GM12878 (cell line): ENCODE data around the gene SLC37A1. TPM values are rescaled to one million over a fixed set of nuclear protein-coding genes. Genes with fewer than 3 reads are reported as not detected.

Source experiments
- ATAC-seq: fragments of 200-7000 bp; cut with Tn5 transposase; 3 replicates; pipeline ENCODE4 v1.9.1; 2020; ENCODE audit warnings: mild to moderate bottlenecking, moderate library complexity
- BruUV-seq: library from RNA; stranded (reverse); fragments of 400-500 nt; replicated peaks from 2 replicates; lab custom pipeline; 2021; lab: Mats Ljungman, UMichigan
- CTCF ChIA-PET: fragments of 300-600 bp; sonication (Branson Sonifier 250); formaldehyde crosslinking; extraction: SDS; loops from one replicate; lab custom pipeline; 2021; ENCODE audit warnings: inconsistent platforms; lab: Yijun Ruan, JAX
- POLR2A ChIA-PET: fragments of 350-600 bp; formaldehyde crosslinking; extraction: SDS; loops from one replicate; lab custom pipeline; 2021; ENCODE audit warnings: inconsistent platforms; lab: Charles Lee
- RAD21 ChIA-PET: fragments of 300-600 bp; sonication (Branson Sonifier 250); formaldehyde crosslinking; loops from one replicate; lab custom pipeline; 2023; ENCODE audit warnings: antibody characterized with exemption; ENCODE audit not compliant: unreplicated experiment; lab: Charles Lee
- SMC1A ChIA-PET: fragments of 300-600 bp; sonication (Branson Sonifier 250); formaldehyde crosslinking; loops from one replicate; lab custom pipeline; 2023; ENCODE audit not compliant: unreplicated experiment, uncharacterized antibody; lab: Charles Lee
- DNase-seq: peaks from one replicate; pipeline ENCODE4 v3.0.0-alpha.2; 2011; ENCODE audit warnings: low read depth, low spot score
- FAIRE-seq: peaks from 3 replicates; lab custom pipeline; 2011; peaks lifted over from hg19 to GRCh38; lab: Jason Lieb, UNC
- H2AFZ ChIP-seq: 2 replicates; pipeline ENCODE4 v1.6.0; 2011; ENCODE audit warnings: low read depth, low read length, control low read depth; ENCODE audit not compliant: control insufficient read depth
- H3K27ac ChIP-seq: 2 replicates; pipeline ENCODE4 v1.5.1; 2011; ENCODE audit warnings: control low read depth; ENCODE audit not compliant: control insufficient read depth, insufficient read depth
- H3K27me3 ChIP-seq, 2 experiments: replicated peaks in 1 of 2; 2 replicates each; pipeline versions ENCODE4 v1.6.0 to v1.6.1; 2011; ENCODE audit warnings: low read length in 1 of 2; ENCODE audit not compliant: control insufficient read depth in 2 of 2, insufficient read depth in 2 of 2
- H3K36me3 ChIP-seq, 2 experiments: 2 replicates each; pipeline ENCODE4 v1.5.1; 2011; ENCODE audit warnings: low read length in 1 of 2; ENCODE audit not compliant: control insufficient read depth in 2 of 2, insufficient read depth in 2 of 2
- H3K4me1 ChIP-seq: 2 replicates; pipeline ENCODE4 v1.6.1; 2011; ENCODE audit warnings: mild to moderate bottlenecking, low read length, moderate library complexity, mixed read lengths; ENCODE audit not compliant: control insufficient read depth, insufficient read depth
- H3K4me2 ChIP-seq: 2 replicates; pipeline ENCODE4 v1.6.0; 2011; ENCODE audit warnings: control low read depth; ENCODE audit not compliant: control insufficient read depth, insufficient read depth
- H3K4me3 ChIP-seq: fragments of 200-600 bp; sonication (generic); 2 replicates; pipeline ENCODE4 v1.5.1; 2016
- H3K79me2 ChIP-seq: 2 replicates; pipeline ENCODE4 v1.6.0; 2011; ENCODE audit warnings: low read length; ENCODE audit not compliant: control insufficient read depth, insufficient read depth
- H3K9ac ChIP-seq: 2 replicates; pipeline ENCODE4 v1.8.0; 2011; ENCODE audit warnings: low read length, control low read depth, mixed read lengths; ENCODE audit not compliant: control insufficient read depth, insufficient read depth
- H3K9me3 ChIP-seq: replicated peaks from 3 replicates; pipeline ENCODE4 v1.5.1; 2011; ENCODE audit warnings: mild to moderate bottlenecking, low read length; ENCODE audit not compliant: control insufficient read depth, insufficient read depth
- H4K20me1 ChIP-seq: 2 replicates; pipeline ENCODE4 v1.6.0; 2011; ENCODE audit not compliant: control insufficient read depth, insufficient read depth
- CBX5 ChIP-seq: sonication (generic); IDR thresholded peaks from 2 replicates; pipeline ENCODE4 v1.6.1; 2016; ENCODE audit warnings: low read depth, moderate library complexity, mild to moderate bottlenecking, inconsistent platforms
- EED ChIP-seq: sonication (generic); IDR thresholded peaks from 2 replicates; pipeline ENCODE4 v1.6.1; 2016; ENCODE audit warnings: antibody characterized with exemption, low read depth
- KDM1A ChIP-seq: fragments of 200-600 bp; sonication (generic); IDR thresholded peaks from 2 replicates; pipeline ENCODE4 v1.6.1; 2016; ENCODE audit warnings: borderline replicate concordance
- NFYA ChIP-seq: IDR thresholded peaks from 2 replicates; pipeline ENCODE4 v1.6.1; 2011; ENCODE audit warnings: low read depth, mild to moderate bottlenecking, low read length, improper control_type of control experiment, borderline replicate concordance
- PAX5 ChIP-seq: IDR thresholded peaks from 2 replicates; pipeline ENCODE4 v1.6.1; 2011; ENCODE audit warnings: low read depth, low read length, borderline replicate concordance
- POLR2A ChIP-seq: IDR thresholded peaks from 2 replicates; pipeline ENCODE4 v1.6.1; 2011; ENCODE audit warnings: low read depth, mild to moderate bottlenecking, low read length
- RB1 ChIP-seq: fragments of 450-650 bp; formaldehyde crosslinking; IDR thresholded peaks from 2 replicates; pipeline ENCODE4 v1.6.1; 2017; ENCODE audit warnings: mild to moderate bottlenecking, borderline replicate concordance
- SP1 ChIP-seq: IDR thresholded peaks from one replicate; pipeline ENCODE4 v1.6.1; 2011; ENCODE audit warnings: low read depth, low read length
- SPI1 ChIP-seq: IDR thresholded peaks from 2 replicates; pipeline ENCODE4 v1.6.1; 2011; ENCODE audit warnings: low read depth, mild to moderate bottlenecking, low read length, moderate library complexity, borderline replicate concordance; ENCODE audit not compliant: insufficient read depth
- SREBF1 ChIP-seq: IDR thresholded peaks from 2 replicates; pipeline ENCODE4 v1.6.1; 2012; ENCODE audit warnings: mild to moderate bottlenecking, low read length
- WRNIP1 ChIP-seq: IDR thresholded peaks from 2 replicates; pipeline ENCODE4 v1.6.1; 2011; ENCODE audit warnings: low read depth, low read length, improper control_type of control experiment, borderline replicate concordance
- YY1 ChIP-seq: IDR thresholded peaks from 2 replicates; pipeline ENCODE4 v1.6.1; 2011; ENCODE audit warnings: low read depth, mild to moderate bottlenecking, low read length
- ZZZ3 ChIP-seq: IDR thresholded peaks from 2 replicates; pipeline ENCODE4 v1.6.1; 2011; ENCODE audit warnings: low read depth; ENCODE audit not compliant: control insufficient read depth, insufficient read length
- WGBS: methylation state at CpG from one replicate; pipeline ENCODE4 v1.1.6; 2016; ENCODE audit warnings: low lambda C conversion rate; ENCODE audit not compliant: insufficient replicate concordance, insufficient coverage; ENCODE audit errors: missing lambda C conversion rate; 5-methylcytosine and 5-hydroxymethylcytosine counted together
- in situ Hi-C: fragments of 300-500 bp; cut with MboI; formaldehyde crosslinking; loops from 9 replicates; pipeline ENCODE4 v1.14.3; 2018; ENCODE audit warnings: mixed read lengths
- intact Hi-C: fragments of 100-400 bp; cut with micrococcal nuclease; formaldehyde crosslinking; loops from one replicate; pipeline ENCODE4 v1.14.2; 2022; ENCODE audit not compliant: unreplicated experiment
- polyA plus RNA-seq, 11 experiments: library from polyadenylated mRNA; depleted of rRNA in 4 of 11; unstranded in 6 of 11; stranded (reverse) in 5 of 11; fragments of >200 nt; fragmentation: Nextera tagmentation in 4 of 11; fragmentation: Illumina TruSeq in 1 of 11; extraction: Ambion mirVana in 4 of 11; extraction: Trizol in 1 of 11; gene quantifications; 1 replicate in 1 of 11; 2 replicates in 10 of 11; pipeline versions ENCODE4 v1.2.1 to v1.2.3, GENCODE V29; 2011 to 2016; ENCODE audit warnings: inconsistent platforms in 2 of 11, missing spikeins in 2 of 11, low read depth in 1 of 11
- total RNA-seq, 4 experiments: library from RNA; depleted of rRNA in 3 of 4; stranded (reverse); fragments of >200 nt in 3 of 4; fragmentation: Illumina TruSeq in 1 of 4; extraction: Trizol in 1 of 4; gene quantifications; 2 replicates each; pipeline versions ENCODE4 v1.2.1 to v1.2.3, GENCODE V29; 2013 to 2021
- TF ChIP-seq, protein P1 (sequence below): fragments of 450-650 bp; formaldehyde crosslinking; IDR thresholded peaks from 2 replicates; pipeline ENCODE4 v1.4.0; 2020; ENCODE audit warnings: mild to moderate bottlenecking, moderate library complexity

The SLC37A1 gene
- total and polyA plus RNA-seq, 10 of the 15 experiments (the other 5 are each of a cell fraction or from before 2014, with no cell fraction given), result 1.1 to 35.5 (median 24.4) TPM

DNA sequence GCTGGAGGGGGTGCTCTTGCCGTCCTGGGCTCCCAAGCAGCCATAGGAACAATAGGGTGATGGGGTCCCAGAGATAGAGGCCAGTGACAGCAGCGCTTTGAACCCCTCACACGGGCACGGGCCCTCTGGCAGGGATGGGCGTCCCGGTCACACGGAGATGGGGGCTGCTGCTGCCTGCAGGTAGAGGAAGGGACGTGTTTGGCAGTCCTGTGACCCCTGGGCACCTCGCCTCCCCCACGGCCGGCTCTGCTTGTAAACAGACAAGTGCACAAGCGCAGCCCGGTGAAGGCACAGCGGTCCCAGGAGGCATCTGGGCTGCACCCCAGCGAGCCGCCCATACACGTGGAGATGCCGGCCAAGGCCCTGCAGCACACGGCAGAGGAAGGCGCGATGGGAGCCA lies 103.3 kb downstream of the SLC37A1 start:
- H3K27me3 ChIP-seq, result no peaks in the 10 kb centered on the region; a peak in 2 of 4 replicates
- ChIA-PET CTCF (no interaction called here), SMC1A (no interaction called here), POLR2A (no interaction called here)
- FAIRE-seq (no peak), DNase-seq (no peak)
- H3K36me3 ChIP-seq, result no peaks in the 10 kb centered on the region
- H3K9ac ChIP-seq, result no peak overlapping the region
- H4K20me1 ChIP-seq, result no peaks in the 10 kb centered on the region
- H3K4me2 ChIP-seq, result no peak overlapping the region
- H3K79me2 ChIP-seq, result no peaks in the 10 kb centered on the region
- in situ Hi-C loops, result no loop called here
- no peak overlapping the region for H2AFZ ChIP-seq
- TF ChIP-seq POLR2A (no peak), NFYA (no peak)
- TF ChIP-seq, all 136 proteins: peak for 0
- RAD21 ChIA-PET, result no interaction called here
- Histone ChIP-seq H3K9me3 (no peaks in the 10 kb centered on the region; the same call in 2 of the 3 replicates), H3K4me1 (no peaks in the 10 kb centered on the region), H3K4me3 (no peak overlapping the region), H3K27ac (no peak overlapping the region)
- intact Hi-C loops, result no loop called here
- ATAC-seq, result no peak
- 56% methylated on average over 21 of the region's 21 CpGs for WGBS
- BruUV-seq, result no TSS peak

DNA sequence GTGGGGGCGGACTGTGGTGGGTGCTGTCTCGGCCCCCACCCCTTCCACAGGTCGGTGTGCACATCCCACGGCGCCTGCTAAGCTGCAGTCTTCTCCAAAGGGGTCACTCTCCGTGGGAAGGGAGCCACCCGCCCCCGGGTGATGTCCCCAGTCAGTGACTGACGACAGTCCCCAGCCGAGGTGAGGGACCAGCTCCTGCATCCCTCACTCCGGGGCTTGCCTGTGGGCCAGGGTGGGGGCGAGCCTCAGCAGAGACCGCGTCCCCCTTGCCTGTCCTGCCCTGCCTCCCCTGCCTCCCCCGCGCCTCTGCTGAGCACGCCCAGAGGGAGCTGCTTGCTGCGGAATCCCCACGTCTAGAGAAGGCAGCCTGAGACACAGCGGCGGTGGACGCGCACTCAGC lies 103.8 kb downstream of the SLC37A1 start:
- ATAC-seq (no peak), FAIRE-seq (no peak), DNase-seq (no peak)
- in situ Hi-C loops (no loop called here), intact Hi-C loops (no loop called here)
- ChIA-PET POLR2A (no interaction called here), RAD21 (interaction anchor here (1.0 kb wide), 1 partner anchor 24 kb away, joined by 4 read pairs; no protein-coding TSS in a partner anchor), SMC1A (no interaction called here), CTCF (no interaction called here)
- H2AFZ ChIP-seq, result no peak overlapping the region
- no TSS peak for BruUV-seq
- H3K79me2 ChIP-seq, result no peaks in the 10 kb centered on the region
- no peak for TF ChIP-seq YY1
- no peak for TF ChIP-seq PAX5
- TF ChIP-seq EED, result no peak
- TF ChIP-seq RB1, result no peak
- TF ChIP-seq CBX5, result no peak
- no peak for TF ChIP-seq ZZZ3
- no peak for TF ChIP-seq SP1
- TF ChIP-seq KDM1A, result no peak
- TF ChIP-seq SREBF1, result no peak
- TF ChIP-seq SPI1, result no peak
- TF ChIP-seq WRNIP1, result no peak
- TF ChIP-seq, protein P1, sequence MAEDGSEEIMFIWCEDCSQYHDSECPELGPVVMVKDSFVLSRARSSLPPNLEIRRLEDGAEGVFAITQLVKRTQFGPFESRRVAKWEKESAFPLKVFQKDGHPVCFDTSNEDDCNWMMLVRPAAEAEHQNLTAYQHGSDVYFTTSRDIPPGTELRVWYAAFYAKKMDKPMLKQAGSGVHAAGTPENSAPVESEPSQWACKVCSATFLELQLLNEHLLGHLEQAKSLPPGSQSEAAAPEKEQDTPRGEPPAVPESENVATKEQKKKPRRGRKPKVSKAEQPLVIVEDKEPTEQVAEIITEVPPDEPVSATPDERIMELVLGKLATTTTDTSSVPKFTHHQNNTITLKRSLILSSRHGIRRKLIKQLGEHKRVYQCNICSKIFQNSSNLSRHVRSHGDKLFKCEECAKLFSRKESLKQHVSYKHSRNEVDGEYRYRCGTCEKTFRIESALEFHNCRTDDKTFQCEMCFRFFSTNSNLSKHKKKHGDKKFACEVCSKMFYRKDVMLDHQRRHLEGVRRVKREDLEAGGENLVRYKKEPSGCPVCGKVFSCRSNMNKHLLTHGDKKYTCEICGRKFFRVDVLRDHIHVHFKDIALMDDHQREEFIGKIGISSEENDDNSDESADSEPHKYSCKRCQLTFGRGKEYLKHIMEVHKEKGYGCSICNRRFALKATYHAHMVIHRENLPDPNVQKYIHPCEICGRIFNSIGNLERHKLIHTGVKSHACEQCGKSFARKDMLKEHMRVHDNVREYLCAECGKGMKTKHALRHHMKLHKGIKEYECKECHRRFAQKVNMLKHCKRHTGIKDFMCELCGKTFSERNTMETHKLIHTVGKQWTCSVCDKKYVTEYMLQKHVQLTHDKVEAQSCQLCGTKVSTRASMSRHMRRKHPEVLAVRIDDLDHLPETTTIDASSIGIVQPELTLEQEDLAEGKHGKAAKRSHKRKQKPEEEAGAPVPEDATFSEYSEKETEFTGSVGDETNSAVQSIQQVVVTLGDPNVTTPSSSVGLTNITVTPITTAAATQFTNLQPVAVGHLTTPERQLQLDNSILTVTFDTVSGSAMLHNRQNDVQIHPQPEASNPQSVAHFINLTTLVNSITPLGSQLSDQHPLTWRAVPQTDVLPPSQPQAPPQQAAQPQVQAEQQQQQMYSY (CRISPR knock-in tag), result no peak
- H3K9me3 ChIP-seq, result no peaks in the 10 kb centered on the region; the same call in 2 of the 3 replicates
- no peak overlapping the region for H3K4me2 ChIP-seq
- H3K4me1 ChIP-seq, result no peaks in the 10 kb centered on the region
- WGBS, result 47% methylated on average over 23 of the region's 23 CpGs
- no peak overlapping the region for H3K4me3 ChIP-seq
- H3K27me3 ChIP-seq, result no peaks in the 10 kb centered on the region; a peak in 2 of 4 replicates
- no peak overlapping the region for H3K27ac ChIP-seq
- H3K9ac ChIP-seq, result no peak overlapping the region
- H3K36me3 ChIP-seq, result no peaks in the 10 kb centered on the region
- H4K20me1 ChIP-seq, result no peaks in the 10 kb centered on the region
